A673 (cell line): ENCODE results near the gene JOSD1. TPM values are rescaled to one million over a fixed set of nuclear protein-coding genes. Genes with fewer than 3 reads are reported as not detected.

Experiments
- BruUV-seq: library from RNA; stranded (reverse); fragments of 400-500 nt; replicated peaks from 2 replicates; lab custom pipeline; 2021; lab: Mats Ljungman, UMichigan
- CTCF ChIA-PET: fragments of 300-600 bp; sonication (Branson Sonifier 250); formaldehyde crosslinking; loops from one replicate; lab custom pipeline; 2022; ENCODE audit warnings: antibody characterized with exemption; lab: Charles Lee
- POLR2A ChIA-PET: fragments of 300-600 bp; sonication (Branson Sonifier 250); formaldehyde crosslinking; loops from one replicate; lab custom pipeline; 2022; ENCODE audit warnings: antibody characterized with exemption; ENCODE audit not compliant: low non-redundant PET; lab: Charles Lee
- DNase-seq: peaks from one replicate; pipeline ENCODE4 v3.0.0-alpha.2; 2015; ENCODE audit warnings: low spot score
- H3K27ac ChIP-seq: fragments of 200-600 bp; sonication (generic); 2 replicates; pipeline ENCODE4 v1.5.1; 2016; ENCODE audit warnings: mixed run types, low read depth, mild to moderate bottlenecking, mixed read lengths, antibody characterized with exemption, low read length; ENCODE audit not compliant: poor library complexity, severe bottlenecking
- H3K27me3 ChIP-seq: fragments of 200-600 bp; sonication (generic); replicated peaks from 2 replicates; pipeline ENCODE4 v1.6.1; 2017; ENCODE audit warnings: mixed run types, low read depth, mild to moderate bottlenecking, mixed read lengths, antibody characterized with exemption, low read length; ENCODE audit not compliant: insufficient read depth, poor library complexity
- H3K36me3 ChIP-seq: fragments of 200-600 bp; sonication (generic); 2 replicates; pipeline ENCODE4 v1.6.1; 2016; ENCODE audit warnings: mixed run types, mild to moderate bottlenecking, mixed read lengths, antibody characterized with exemption, low read length; ENCODE audit not compliant: insufficient read depth, poor library complexity, severe bottlenecking
- H3K4me1 ChIP-seq: fragments of 200-600 bp; sonication (generic); 2 replicates; pipeline ENCODE4 v1.6.1; 2017; ENCODE audit warnings: mixed run types, mild to moderate bottlenecking, mixed read lengths, antibody characterized with exemption, low read length; ENCODE audit not compliant: insufficient read depth, poor library complexity, severe bottlenecking
- H3K4me3 ChIP-seq: fragments of 200-600 bp; sonication (generic); 2 replicates; pipeline ENCODE4 v1.5.1; 2016; ENCODE audit warnings: low read depth, mixed run types, mild to moderate bottlenecking, mixed read lengths, low read length; ENCODE audit not compliant: poor library complexity, severe bottlenecking
- H3K9me3 ChIP-seq: fragments of 200-600 bp; sonication (generic); 2 replicates; pipeline ENCODE4 v1.6.1; 2016; ENCODE audit warnings: mixed run types, low read depth, mild to moderate bottlenecking, mixed read lengths, antibody characterized with exemption, low read length; ENCODE audit not compliant: poor library complexity, severe bottlenecking
- EZH2 ChIP-seq: fragments of 200-600 bp; sonication (generic); IDR thresholded peaks from 2 replicates; pipeline ENCODE4 v1.6.1; 2017; ENCODE audit warnings: borderline replicate concordance, low read depth, mild to moderate bottlenecking, mixed read lengths, antibody characterized with exemption, low read length; ENCODE audit not compliant: poor library complexity, severe bottlenecking
- intact Hi-C: fragments of 100-400 bp; cut with micrococcal nuclease; formaldehyde crosslinking; loops from one replicate; pipeline ENCODE4 v1.10.0; 2022; ENCODE audit not compliant: unreplicated experiment
- total RNA-seq: library from RNA; stranded (reverse); gene quantifications from 2 replicates; pipeline ENCODE4 v1.2.3, GENCODE V29; 2021
- TF ChIP-seq, protein P1 (sequence below): fragments of 300-800, 200-600 bp; sonication (generic); conservative IDR thresholded peaks from 2 replicates; pipeline ENCODE4 v1.5.1; 2017; ENCODE audit warnings: low read depth, mild to moderate bottlenecking, antibody characterized with exemption, low read length, moderate library complexity, mixed read lengths

The JOSD1 gene
- total RNA-seq, 1 experiment from 2014 or later = 53.1 TPM

DNA sequence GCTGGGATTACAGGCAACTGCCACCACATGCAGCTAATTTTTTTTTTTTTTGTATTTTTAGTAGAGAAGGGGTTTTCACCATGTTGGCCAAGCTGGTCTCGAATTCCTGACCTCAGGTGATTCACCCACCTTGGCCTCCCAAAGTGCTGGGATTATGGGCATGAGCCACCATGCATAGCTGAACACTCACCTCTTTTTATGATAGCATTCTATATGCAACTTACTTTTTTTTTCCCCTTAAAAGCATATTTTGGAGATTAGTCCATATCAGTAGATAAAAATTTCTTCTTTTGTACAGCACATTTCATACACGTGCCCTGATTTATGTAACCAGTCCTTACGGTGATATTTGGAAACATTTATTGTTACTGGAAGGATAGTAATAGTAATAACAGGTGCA, 19.6 kb upstream of the JOSD1 start:
- TF ChIP-seq, protein P1, sequence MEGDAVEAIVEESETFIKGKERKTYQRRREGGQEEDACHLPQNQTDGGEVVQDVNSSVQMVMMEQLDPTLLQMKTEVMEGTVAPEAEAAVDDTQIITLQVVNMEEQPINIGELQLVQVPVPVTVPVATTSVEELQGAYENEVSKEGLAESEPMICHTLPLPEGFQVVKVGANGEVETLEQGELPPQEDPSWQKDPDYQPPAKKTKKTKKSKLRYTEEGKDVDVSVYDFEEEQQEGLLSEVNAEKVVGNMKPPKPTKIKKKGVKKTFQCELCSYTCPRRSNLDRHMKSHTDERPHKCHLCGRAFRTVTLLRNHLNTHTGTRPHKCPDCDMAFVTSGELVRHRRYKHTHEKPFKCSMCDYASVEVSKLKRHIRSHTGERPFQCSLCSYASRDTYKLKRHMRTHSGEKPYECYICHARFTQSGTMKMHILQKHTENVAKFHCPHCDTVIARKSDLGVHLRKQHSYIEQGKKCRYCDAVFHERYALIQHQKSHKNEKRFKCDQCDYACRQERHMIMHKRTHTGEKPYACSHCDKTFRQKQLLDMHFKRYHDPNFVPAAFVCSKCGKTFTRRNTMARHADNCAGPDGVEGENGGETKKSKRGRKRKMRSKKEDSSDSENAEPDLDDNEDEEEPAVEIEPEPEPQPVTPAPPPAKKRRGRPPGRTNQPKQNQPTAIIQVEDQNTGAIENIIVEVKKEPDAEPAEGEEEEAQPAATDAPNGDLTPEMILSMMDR = no peak
- no peak for TF ChIP-seq EZH2
- POLR2A ChIA-PET = no interaction called here
- Histone ChIP-seq H3K27me3 (no peaks in the 10 kb centered on the region), H3K9me3 (no peaks in the 10 kb centered on the region), H3K36me3 (peaks cover 77% of the 10 kb centered on the region), H3K4me1 (peaks cover 18% of the 10 kb centered on the region), H3K27ac (no peak overlapping the region), H3K4me3 (no peak overlapping the region)
- intact Hi-C loops = no loop called here
- BruUV-seq = no TSS peak
- CTCF ChIA-PET = no interaction called here
- DNase-seq = no peak

DNA sequence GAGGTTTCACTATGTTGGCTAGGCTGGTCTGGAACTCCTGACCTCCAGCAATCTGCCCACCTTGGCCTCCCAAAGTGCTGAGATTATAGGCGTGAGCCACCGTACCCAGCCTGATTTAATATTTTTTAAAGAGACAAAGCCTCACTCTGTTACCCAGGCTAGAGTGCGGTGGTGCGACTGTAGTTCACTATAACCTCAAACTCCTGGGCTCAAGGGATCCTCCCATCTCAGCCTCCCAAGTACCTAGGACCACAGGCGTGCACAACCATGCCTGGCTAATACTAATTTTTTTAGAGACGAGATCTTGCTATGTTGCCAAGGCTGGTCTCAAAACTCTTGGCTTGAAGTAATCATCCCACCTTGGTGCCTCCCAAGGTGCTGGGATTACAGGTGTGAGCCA, 18.5 kb upstream of the JOSD1 start:
- TF ChIP-seq, protein P1 = no peak
- no peak for TF ChIP-seq EZH2
- no peak overlapping the region for H3K27ac ChIP-seq
- no peak overlapping the region for H3K4me3 ChIP-seq
- H3K9me3 ChIP-seq = no peaks in the 10 kb centered on the region
- intact Hi-C loops = no loop called here
- H3K27me3 ChIP-seq = no peaks in the 10 kb centered on the region
- ChIA-PET CTCF (no interaction called here), POLR2A (interaction anchor here (0.6 kb wide), 1 partner anchor 16 kb away, joined by 7 read pairs; no protein-coding TSS in a partner anchor)
- peaks cover 29% of the 10 kb centered on the region for H3K4me1 ChIP-seq
- no TSS peak for BruUV-seq
- DNase-seq = no peak
- peaks cover 66% of the 10 kb centered on the region for H3K36me3 ChIP-seq

DNA sequence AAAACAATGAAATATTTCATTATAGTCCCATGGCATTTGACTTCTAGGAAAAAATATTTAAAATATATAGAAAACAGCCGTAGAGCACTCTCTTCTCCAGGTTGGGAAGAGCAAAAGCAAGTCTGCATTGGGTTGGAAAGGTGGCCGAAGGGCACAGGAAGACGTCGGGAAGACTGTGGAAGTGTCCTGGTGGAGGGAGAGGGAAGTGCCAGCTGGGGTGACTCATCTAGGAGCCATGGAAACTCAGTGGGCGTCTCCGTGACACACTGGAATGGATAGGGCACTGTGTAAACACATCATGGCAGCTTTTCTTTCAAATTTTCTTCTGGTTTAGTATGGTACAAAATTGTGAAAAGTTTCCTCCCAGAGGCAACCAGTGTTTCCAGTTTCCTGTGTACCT, 17.7 kb upstream of the JOSD1 start:
- peak; percentile 83 for DNase-seq
- TF ChIP-seq, protein P1 = peak; percentile 50
- no peak for TF ChIP-seq EZH2
- H3K4me1 ChIP-seq = peaks cover 35% of the 10 kb centered on the region
- POLR2A ChIA-PET = interaction anchor here (0.6 kb wide), 1 partner anchor 15 kb away, joined by 7 read pairs; no protein-coding TSS in a partner anchor
- no peaks in the 10 kb centered on the region for H3K27me3 ChIP-seq
- peaks cover 58% of the 10 kb centered on the region for H3K36me3 ChIP-seq
- H3K4me3 ChIP-seq = no peak overlapping the region
- intact Hi-C loops = no loop called here
- BruUV-seq = no TSS peak
- H3K9me3 ChIP-seq = no peaks in the 10 kb centered on the region
- peak overlapping the region; percentile 22 for H3K27ac ChIP-seq
- CTCF ChIA-PET = no interaction called here
